RWPE2 (cell line): Measurements from ENCODE around the gene PRLR.

Source experiments
- ATAC-seq: fragments of 200-7000 bp; cut with Tn5 transposase; 3 replicates; pipeline ENCODE4 v1.9.1; 2021; ENCODE audit warnings: low read depth
- DNase-seq: peaks from one replicate; pipeline ENCODE4 v3.0.0-alpha.2; 2020; ENCODE audit warnings: low spot score
- H3K27ac ChIP-seq: fragments of 450-650 bp; 2 replicates; pipeline ENCODE4 v1.5.1; 2017; ENCODE audit warnings: mild to moderate bottlenecking; ENCODE audit not compliant: poor library complexity, severe bottlenecking
- H3K27me3 ChIP-seq: fragments of 250-450 bp; sonication (Bioruptor Pico); 2 replicates; pipeline ENCODE4 v1.5.1; 2021; ENCODE audit warnings: mild to moderate bottlenecking, moderate library complexity; ENCODE audit not compliant: insufficient read depth, poor library complexity, severe bottlenecking
- H3K36me3 ChIP-seq: fragments of 250-450 bp; sonication (Bioruptor Pico); 2 replicates; pipeline ENCODE4 v1.5.1; 2020; ENCODE audit warnings: low read depth, mild to moderate bottlenecking, moderate library complexity
- H3K4me1 ChIP-seq: fragments of 250-450 bp; sonication (Bioruptor Pico); 2 replicates; pipeline ENCODE4 v1.5.1; 2021; ENCODE audit warnings: mild to moderate bottlenecking, moderate library complexity; ENCODE audit not compliant: insufficient read depth, poor library complexity, severe bottlenecking
- H3K4me3 ChIP-seq: fragments of 250-450 bp; sonication (Bioruptor Pico); 2 replicates; pipeline ENCODE4 v1.5.1; 2021; ENCODE audit warnings: mild to moderate bottlenecking, moderate library complexity; ENCODE audit not compliant: severe bottlenecking
- H3K9me3 ChIP-seq: fragments of 250-450 bp; sonication (Bioruptor Pico); 2 replicates; pipeline ENCODE4 v1.5.1; 2021; ENCODE audit warnings: mild to moderate bottlenecking, moderate library complexity; ENCODE audit not compliant: severe bottlenecking
- CTCF ChIP-seq: fragments of 450-650 bp; IDR thresholded peaks from one replicate; pipeline ENCODE4 v1.5.1; 2017; ENCODE audit warnings: mild to moderate bottlenecking, moderate library complexity; ENCODE audit not compliant: poor library complexity, severe bottlenecking

The PRLR gene

GRCh38 chr5:35129921-35130485 lies 100.3 kb downstream of the PRLR start:
- peak overlapping the region; percentile 56 for H3K27ac ChIP-seq
- DNase-seq, result no peak
- no peak overlapping the region for H3K4me3 ChIP-seq

GRCh38 chr5:35129276-35129675 lies 101.0 kb downstream of the PRLR start:
- ATAC-seq, result peak; percentile 90
- Histone ChIP-seq H3K4me3 (no peak overlapping the region), H3K9me3 (no peaks in the 10 kb centered on the region), H3K27me3 (no peaks in the 10 kb centered on the region), H3K36me3 (no peaks in the 10 kb centered on the region), H3K4me1 (peaks cover 12% of the 10 kb centered on the region), H3K27ac (peak overlapping the region; percentile 56)
- TF ChIP-seq CTCF, result no peak
- DNase-seq, result no peak

More at GRCh38 chr5:35129921-35130485, 100.3 kb downstream of the PRLR start:
- no peaks in the 10 kb centered on the region for H3K27me3 ChIP-seq
- TF ChIP-seq CTCF, result no peak
- H3K9me3 ChIP-seq, result no peaks in the 10 kb centered on the region
- no peaks in the 10 kb centered on the region for H3K36me3 ChIP-seq
- peak; percentile 70 for ATAC-seq
- peaks cover 12% of the 10 kb centered on the region for H3K4me1 ChIP-seq

- TF ChIP-seq CTCF, result no peak
- Histone ChIP-seq H3K27me3 (no peaks in the 10 kb centered on the region), H3K27ac (no peak overlapping the region), H3K9me3 (no peaks in the 10 kb centered on the region), H3K4me3 (no peak overlapping the region), H3K4me1 (peaks cover 12% of the 10 kb centered on the region), H3K36me3 (no peaks in the 10 kb centered on the region)
- ATAC-seq, result no peak
- DNase-seq, result no peak
Observed at GRCh38 chr5:35127006-35127405, 103.3 kb downstream of the PRLR start.

- Histone ChIP-seq H3K27ac (no peak overlapping the region), H3K36me3 (no peaks in the 10 kb centered on the region), H3K4me3 (no peak overlapping the region), H3K4me1 (peaks cover 12% of the 10 kb centered on the region), H3K9me3 (no peaks in the 10 kb centered on the region), H3K27me3 (no peaks in the 10 kb centered on the region)
- ATAC-seq, result no peak
- DNase-seq, result no peak
- TF ChIP-seq CTCF, result no peak
Observed at GRCh38 chr5:35125746-35126145, 104.5 kb downstream of the PRLR start.

GRCh38 chr5:35124932-35125331 lies 105.4 kb downstream of the PRLR start:
- TF ChIP-seq CTCF, result no peak
- H3K27me3 ChIP-seq, result no peaks in the 10 kb centered on the region
- no peak overlapping the region for H3K27ac ChIP-seq
- H3K36me3 ChIP-seq, result no peaks in the 10 kb centered on the region
- H3K4me3 ChIP-seq, result no peak overlapping the region
- ATAC-seq, result no peak
- H3K9me3 ChIP-seq, result no peaks in the 10 kb centered on the region
- no peak for DNase-seq
- H3K4me1 ChIP-seq, result peaks cover 8% of the 10 kb centered on the region
